ENCODE results near the gene COP1. TPM values are rescaled to one million over a fixed set of nuclear protein-coding genes. Genes with fewer than 3 reads are reported as not detected.
A peak's percentile ranks its signal among the peaks of the same experiment; 100 is the strongest.
"Not testable (repeated sequence)": the region's sequence is repeated elsewhere in the genome, so short reads cannot be mapped to it uniquely, and the experiment has no call there.

The COP1 gene
- total and polyA plus RNA-seq, 5 experiments from 2014 or later, result 32.1 to 47.3 (median 42.7) TPM

DNA sequence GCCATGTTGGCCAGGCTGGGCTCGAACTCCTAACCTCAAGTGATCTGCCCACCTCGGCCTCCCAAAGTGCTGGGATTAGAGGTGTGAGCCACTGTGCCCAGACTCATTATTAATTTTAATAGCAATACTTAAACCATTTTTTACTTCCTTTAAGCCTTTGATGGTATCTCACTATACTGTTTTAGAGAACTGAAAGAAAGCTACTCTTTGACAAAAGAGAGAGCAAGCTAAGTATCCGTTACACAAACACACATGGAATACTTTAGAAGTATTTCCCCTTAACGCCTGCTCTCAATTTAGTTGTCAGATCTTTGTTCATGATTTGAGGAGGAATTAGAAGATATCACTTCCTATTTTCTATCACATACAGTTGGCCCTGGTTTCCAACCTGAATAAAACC is 189.4 kb downstream of the COP1 start:
- POLR2A ChIA-PET, result no interaction called here
- DNase-seq (no peak), ATAC-seq (no peak)
- peaks cover 16 to 67% (median 45%) of the 10 kb centered on the region in 3 donors for H3K36me3 Mint-ChIP-seq
- H3K27ac Mint-ChIP-seq, result no peak overlapping the region
- H3K4me1 Mint-ChIP-seq, result peaks cover 0 to 10% (median 3%) of the 10 kb centered on the region in 4 donors
- no peaks in the 10 kb centered on the region for H3K9me3 Mint-ChIP-seq
- H3K27me3 Mint-ChIP-seq, result no peaks in the 10 kb centered on the region
- H3K4me3 Mint-ChIP-seq, result no peak overlapping the region

GRCh38 chr1:176009951-176010350 is 197.1 kb downstream of the COP1 start:
- Mint-ChIP-seq H3K9me3 (peaks cover 0 to 7% (median 2%) of the 10 kb centered on the region in 9 donors), H3K4me3 (peak overlapping the region in 1 of 10 donors; percentile 13), H3K4me1 (no peaks in the 10 kb centered on the region), H3K27me3 (no peaks in the 10 kb centered on the region), H3K36me3 (peaks cover 12 to 37% (median 34%) of the 10 kb centered on the region in 3 donors), H3K27ac (peak overlapping the region in 1 of 10 donors; percentile 21)
- DNase-seq (no peak), ATAC-seq (no peak)
- POLR2A ChIA-PET, result no interaction called here

DNA sequence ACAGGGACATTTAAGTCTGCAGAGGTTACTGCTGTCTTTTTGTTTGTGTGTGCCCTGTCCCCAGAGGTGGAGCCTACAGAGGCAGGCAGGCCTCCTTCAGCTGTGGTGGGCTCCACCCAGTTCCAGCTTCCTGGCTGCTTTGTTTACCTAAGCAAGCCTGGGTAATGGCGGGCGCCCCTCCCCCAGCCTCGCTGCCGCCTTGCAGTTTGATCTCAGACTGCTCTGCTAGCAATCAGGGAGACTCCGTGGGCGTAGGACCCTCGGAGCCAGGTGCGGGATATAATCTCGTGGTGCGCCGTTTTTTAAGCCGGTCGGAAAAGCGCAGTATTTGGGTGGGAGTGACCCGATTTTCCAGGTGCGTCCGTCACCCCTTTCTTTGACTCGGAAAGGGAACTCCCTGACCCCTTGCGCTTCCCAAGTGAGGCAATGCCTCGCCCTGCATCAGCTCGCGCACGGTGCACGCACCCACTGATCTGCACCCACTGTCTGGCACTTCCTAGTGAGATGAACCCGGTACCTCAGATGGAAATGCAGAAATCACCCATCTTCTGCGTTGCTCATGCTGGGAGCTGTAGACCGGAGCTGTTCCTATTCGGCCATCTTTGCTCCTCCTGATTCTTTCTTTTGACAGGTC is 199.2 kb downstream of the COP1 start:
- ATAC-seq, H3K27me3 Mint-ChIP-seq, H3K4me3 Mint-ChIP-seq, DNase-seq, POLR2A ChIA-PET, H3K27ac Mint-ChIP-seq, H3K4me1 Mint-ChIP-seq: not testable (repeated sequence)
- H3K9me3 Mint-ChIP-seq, result peaks cover 0 to 11% (median 2%) of the 10 kb centered on the region in 9 donors
- peaks cover 8 to 28% (median 27%) of the 10 kb centered on the region in 3 donors for H3K36me3 Mint-ChIP-seq

DNA sequence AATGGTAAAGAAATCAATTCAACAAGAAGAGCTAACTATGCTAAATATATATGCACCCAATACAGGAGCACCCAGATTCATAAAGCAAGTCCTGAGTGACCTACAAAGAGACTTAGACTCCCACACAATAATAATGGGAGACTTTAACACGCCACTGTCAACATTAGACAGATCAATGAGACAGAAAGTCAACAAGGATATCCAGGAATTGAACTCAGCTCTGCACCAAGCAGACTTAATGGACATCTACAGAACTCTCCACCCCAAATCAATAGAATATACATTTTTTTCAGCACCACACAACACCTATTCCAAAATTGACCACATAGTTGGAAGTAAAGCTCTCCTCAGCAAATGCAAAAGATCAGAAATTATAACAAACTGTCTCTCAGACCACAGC is 212.4 kb downstream of the COP1 start:
- ATAC-seq, H3K27me3 Mint-ChIP-seq, DNase-seq, POLR2A ChIA-PET, H3K4me3 Mint-ChIP-seq: not testable (repeated sequence)
- H3K9me3 Mint-ChIP-seq, result peaks cover 0 to 25% (median 11%) of the 10 kb centered on the region in 9 donors
- H3K36me3 Mint-ChIP-seq, result peaks cover 22 to 42% (median 42%) of the 10 kb centered on the region in 3 donors
- peaks cover 3 to 10% (median 8%) of the 10 kb centered on the region in 4 donors for H3K4me1 Mint-ChIP-seq
- H3K27ac Mint-ChIP-seq, result peak overlapping the region in 1 of 10 donors; percentile 48

DNA sequence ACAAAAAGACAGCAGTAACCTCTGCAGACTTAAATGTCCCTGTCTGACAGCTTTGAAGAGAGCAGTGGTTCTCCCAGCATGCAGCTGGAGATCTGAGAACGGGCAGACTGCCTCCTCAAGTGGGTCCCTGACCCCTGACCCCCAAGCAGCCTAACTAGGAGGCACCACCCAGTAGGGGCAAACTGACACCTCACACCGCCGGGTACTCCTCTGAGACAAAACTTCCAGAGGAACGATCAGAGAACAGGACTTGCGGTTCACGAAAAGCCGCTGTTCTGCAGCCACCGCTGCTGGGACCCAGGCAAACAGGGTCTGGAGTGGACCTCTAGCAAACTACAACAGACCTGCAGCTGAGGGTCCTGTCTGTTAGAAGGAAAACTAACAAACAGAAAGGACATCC is 214.3 kb downstream of the COP1 start:
- H3K27me3 Mint-ChIP-seq, H3K27ac Mint-ChIP-seq, ATAC-seq, DNase-seq, H3K4me3 Mint-ChIP-seq, POLR2A ChIA-PET: not testable (repeated sequence)
- H3K4me1 Mint-ChIP-seq, result peaks cover 3 to 10% (median 8%) of the 10 kb centered on the region in 4 donors
- peaks cover 0 to 15% (median 0%) of the 10 kb centered on the region in 9 donors for H3K9me3 Mint-ChIP-seq
- peaks cover 15 to 56% (median 52%) of the 10 kb centered on the region in 3 donors for H3K36me3 Mint-ChIP-seq

- peaks cover 0 to 15% (median 0%) of the 10 kb centered on the region in 9 donors for H3K9me3 Mint-ChIP-seq
- H3K4me3 Mint-ChIP-seq, POLR2A ChIA-PET, ATAC-seq, DNase-seq, H3K27me3 Mint-ChIP-seq: not testable (repeated sequence)
- H3K4me1 Mint-ChIP-seq, result peaks cover 3 to 10% (median 8%) of the 10 kb centered on the region in 4 donors
- H3K36me3 Mint-ChIP-seq, result peaks cover 15 to 58% (median 49%) of the 10 kb centered on the region in 3 donors
- peak overlapping the region in 1 of 10 donors; percentile 53 for H3K27ac Mint-ChIP-seq
Measured at GRCh38 chr1:175992202-175992601, 214.9 kb downstream of the COP1 start.

DNA sequence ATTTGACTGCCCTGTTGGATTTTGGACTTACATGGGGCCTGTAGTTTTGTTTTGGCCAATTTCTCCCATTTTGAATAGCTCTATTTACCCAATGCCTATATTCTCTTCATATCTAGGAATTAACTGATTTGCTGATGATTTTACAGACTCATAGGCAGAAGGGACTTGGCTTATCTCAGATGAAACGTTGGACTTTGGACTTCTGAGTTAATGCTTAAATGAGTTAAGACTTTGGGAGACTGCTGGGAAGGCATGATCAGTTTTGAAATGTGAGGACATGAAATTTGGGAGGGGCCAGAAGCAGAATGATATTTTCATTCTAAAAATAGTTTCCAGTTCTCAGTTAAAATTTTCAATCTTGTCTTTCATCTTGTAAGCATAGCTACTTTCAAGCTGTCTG is 222.3 kb downstream of the COP1 start:
- no peak overlapping the region for H3K4me3 Mint-ChIP-seq
- no peaks in the 10 kb centered on the region for H3K27me3 Mint-ChIP-seq
- H3K9me3 Mint-ChIP-seq, result peaks cover 0 to 35% (median 19%) of the 10 kb centered on the region in 9 donors
- H3K27ac Mint-ChIP-seq, result no peak overlapping the region
- no peak for ATAC-seq
- POLR2A ChIA-PET, result interaction anchor here (0.6 kb wide), 1 partner anchor 10 kb away, joined by 3 read pairs; no protein-coding TSS in a partner anchor
- no peak for DNase-seq
- H3K4me1 Mint-ChIP-seq, result peaks cover 0 to 5% (median 3%) of the 10 kb centered on the region in 4 donors
- peaks cover 36 to 85% (median 79%) of the 10 kb centered on the region in 3 donors for H3K36me3 Mint-ChIP-seq

GRCh38 chr1:175984057-175984812 is 222.9 kb downstream of the COP1 start:
- no peak for ATAC-seq
- Mint-ChIP-seq H3K27ac (no peak overlapping the region), H3K4me3 (no peak overlapping the region), H3K4me1 (peaks cover 0 to 5% (median 4%) of the 10 kb centered on the region in 4 donors), H3K36me3 (peaks cover 36 to 84% (median 76%) of the 10 kb centered on the region in 3 donors), H3K9me3 (peaks cover 0 to 35% (median 19%) of the 10 kb centered on the region in 9 donors), H3K27me3 (no peaks in the 10 kb centered on the region)
- POLR2A ChIA-PET, result no interaction called here
- no peak for DNase-seq

DNA sequence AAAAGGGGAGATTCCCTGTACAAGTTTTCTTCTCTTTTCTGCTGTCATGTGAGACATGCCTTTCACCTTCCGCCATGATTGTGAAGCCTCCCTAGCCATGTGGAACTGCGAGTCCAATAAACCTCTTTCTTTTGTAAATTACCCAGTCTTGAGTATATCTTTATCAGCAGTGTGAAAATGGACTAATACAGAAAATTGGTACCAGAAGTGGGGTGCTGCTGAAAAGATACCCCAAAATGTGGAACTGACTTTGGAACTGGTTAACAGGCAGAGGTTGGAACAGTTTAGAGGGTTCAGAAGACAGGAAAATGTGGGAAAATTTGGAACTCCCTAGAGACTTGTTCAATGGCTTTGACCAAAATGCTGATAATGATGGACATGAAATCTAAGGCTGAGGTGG is 223.7 kb downstream of the COP1 start:
- not testable (repeated sequence) for H3K27ac Mint-ChIP-seq, ATAC-seq

GRCh38 chr1:175981128-175981527 is 226.0 kb downstream of the COP1 start:
- H3K27me3 Mint-ChIP-seq, result no peaks in the 10 kb centered on the region
- POLR2A ChIA-PET, result no interaction called here
- peaks cover 0 to 35% (median 19%) of the 10 kb centered on the region in 9 donors for H3K9me3 Mint-ChIP-seq
- ATAC-seq, result no peak
- H3K4me3 Mint-ChIP-seq, result no peak overlapping the region
- peaks cover 28 to 80% (median 68%) of the 10 kb centered on the region in 3 donors for H3K36me3 Mint-ChIP-seq
- peak overlapping the region in 1 of 10 donors; percentile 69 for H3K27ac Mint-ChIP-seq
- peaks cover 0 to 8% (median 4%) of the 10 kb centered on the region in 4 donors for H3K4me1 Mint-ChIP-seq
- DNase-seq, result no peak

More for the DNA sequence above, 223.7 kb downstream of the COP1 start:
- Mint-ChIP-seq H3K9me3 (peaks cover 0 to 35% (median 19%) of the 10 kb centered on the region in 9 donors), H3K36me3 (peaks cover 36 to 82% (median 76%) of the 10 kb centered on the region in 3 donors)
- POLR2A ChIA-PET, H3K4me1 Mint-ChIP-seq, H3K4me3 Mint-ChIP-seq, DNase-seq, H3K27me3 Mint-ChIP-seq: not testable (repeated sequence)

- Mint-ChIP-seq H3K27me3 (no peaks in the 10 kb centered on the region), H3K36me3 (peaks cover 17 to 78% (median 55%) of the 10 kb centered on the region in 3 donors), H3K4me3 (no peak overlapping the region), H3K9me3 (peaks cover 0 to 18% (median 10%) of the 10 kb centered on the region in 9 donors), H3K4me1 (peaks cover 0 to 8% (median 4%) of the 10 kb centered on the region in 4 donors), H3K27ac (no peak overlapping the region)
- no peak for DNase-seq
- ATAC-seq, result no peak
- POLR2A ChIA-PET, result no interaction called here
Measured at GRCh38 chr1:175978926-175979325, 228.2 kb downstream of the COP1 start.

GRCh38 chr1:175978476-175978875 is 228.6 kb downstream of the COP1 start:
- no peak for ATAC-seq
- POLR2A ChIA-PET, result no interaction called here
- no peaks in the 10 kb centered on the region for H3K27me3 Mint-ChIP-seq
- H3K36me3 Mint-ChIP-seq, result peaks cover 12 to 78% (median 54%) of the 10 kb centered on the region in 3 donors
- peak overlapping the region in 1 of 10 donors; percentile 27 for H3K27ac Mint-ChIP-seq
- H3K9me3 Mint-ChIP-seq, result peaks cover 0 to 14% (median 9%) of the 10 kb centered on the region in 9 donors
- no peak for DNase-seq
- peaks cover 0 to 8% (median 4%) of the 10 kb centered on the region in 4 donors for H3K4me1 Mint-ChIP-seq
- no peak overlapping the region for H3K4me3 Mint-ChIP-seq
